Type B pancreatic cell (in vitro differentiated cells): ENCODE results near the gene ATP6V1G1. TPM values are rescaled to one million over a fixed set of nuclear protein-coding genes. Genes with fewer than 3 reads are reported as not detected.

Source experiments
- DNase-seq: peaks from one replicate; pipeline ENCODE4 v3.0.0; 2021; ENCODE audit warnings: mixed read lengths; ENCODE audit not compliant: unreplicated experiment; ENCODE audit errors: extremely low spot score
- H3K27ac Mint-ChIP-seq: 2 replicates; pipeline ENCODE4 v1.8.0; 2021; ENCODE audit warnings: mild to moderate bottlenecking, mixed read lengths
- H3K27me3 Mint-ChIP-seq: 2 replicates; pipeline ENCODE4 v1.8.0; 2021; ENCODE audit warnings: mixed read lengths
- H3K36me3 Mint-ChIP-seq: 2 replicates; pipeline ENCODE4 v1.8.0; 2021; ENCODE audit warnings: mixed read lengths
- H3K4me1 Mint-ChIP-seq: one replicate; pipeline ENCODE4 v1.8.0; 2021; ENCODE audit warnings: mixed read lengths; ENCODE audit not compliant: unreplicated experiment
- H3K4me3 Mint-ChIP-seq: 2 replicates; pipeline ENCODE4 v1.8.0; 2021; ENCODE audit warnings: mild to moderate bottlenecking, mixed read lengths
- H3K9me3 Mint-ChIP-seq: 2 replicates; pipeline ENCODE4 v1.8.0; 2021; ENCODE audit warnings: mixed read lengths
- CTCF ChIP-seq: fragments of 200-600 bp; sonication (generic); conservative IDR thresholded peaks from 2 replicates; pipeline ENCODE4 v1.5.0; 2021; ENCODE audit warnings: antibody characterized with exemption, mild to moderate bottlenecking
- total RNA-seq: library from RNA; stranded (reverse); gene quantifications from 2 replicates; pipeline ENCODE4 v1.2.1, GENCODE V29; 2021; ENCODE audit warnings: low replicate concordance

The ATP6V1G1 gene
- total RNA-seq, 1 donor from 2014 or later, result 110 TPM

- H3K9me3 Mint-ChIP-seq, result no peaks in the 10 kb centered on the region
- H3K36me3 Mint-ChIP-seq, result peaks cover 15% of the 10 kb centered on the region
- H3K4me1 Mint-ChIP-seq, result no peaks in the 10 kb centered on the region
- H3K27me3 Mint-ChIP-seq, result no peaks in the 10 kb centered on the region
- TF ChIP-seq CTCF, result no peak
- no peak for DNase-seq
- H3K27ac Mint-ChIP-seq, result no peak overlapping the region
- no peak overlapping the region for H3K4me3 Mint-ChIP-seq
Measured at GRCh38 chr9:114643896-114644295, 56.3 kb downstream of the ATP6V1G1 start.

Other genes with a start within 250 kb of the ATP6V1G1 start
- 11.5 and 14.0 TPM in 2 replicates for gene AKNA, start 199.8 kb upstream of the ATP6V1G1 start, total RNA-seq
- 12.2 and 13.3 TPM in 2 replicates for gene WHRN, start 82.3 kb upstream of the ATP6V1G1 start, total RNA-seq
- 6.5 and 6.6 TPM in 2 replicates for gene TMEM268, start 23.5 kb downstream of the ATP6V1G1 start, total RNA-seq
- not detected in 2 replicates for gene TEX53, start 70.0 kb downstream of the ATP6V1G1 start, total RNA-seq
- not detected in 2 replicates for gene TEX48, start 94.4 kb downstream of the ATP6V1G1 start, total RNA-seq
- 3.3 and 7.3 TPM in 2 replicates for gene TNFSF15, start 218.3 kb downstream of the ATP6V1G1 start, total RNA-seq